Spinal cord (tissue), 10 donors: Measurements from ENCODE around the gene VASN. TPM values are rescaled to one million over a fixed set of nuclear protein-coding genes. Genes with fewer than 3 reads are reported as not detected.

Source experiments
- DNase-seq, 6 donors: peaks; one replicate each; pipeline versions ENCODE4 v3.0.0 to v3.0.0-alpha.2; 2013 to 2015; ENCODE audit warnings: low spot score in 6 of 6, low read depth in 4 of 6
- H3K27ac ChIP-seq: one replicate; pipeline ENCODE4 v1.5.1; 2013; ENCODE audit warnings: low read depth, low read length, control low read depth
- H3K27me3 ChIP-seq: one replicate; pipeline ENCODE4 v1.6.1; 2013; ENCODE audit warnings: low read length; ENCODE audit not compliant: control insufficient read depth, insufficient read depth
- H3K36me3 ChIP-seq: one replicate; pipeline ENCODE4 v1.6.1; 2013; ENCODE audit warnings: low read length; ENCODE audit not compliant: control insufficient read depth, insufficient read depth
- H3K4me1 ChIP-seq: one replicate; pipeline ENCODE4 v1.6.1; 2013; ENCODE audit warnings: low read length; ENCODE audit not compliant: control insufficient read depth, insufficient read depth
- H3K4me3 ChIP-seq: one replicate; pipeline ENCODE4 v1.5.1; 2013; ENCODE audit warnings: low read depth, low read length, control low read depth
- H3K9me3 ChIP-seq: one replicate; pipeline ENCODE4 v1.6.1; 2013; ENCODE audit warnings: low read length; ENCODE audit not compliant: control insufficient read depth, insufficient read depth
- WGBS: methylation state at CpG from one replicate; pipeline ENCODE4 v1.1.5; 2013; ENCODE audit warnings: missing lambda C conversion rate; ENCODE audit not compliant: insufficient coverage; 5-methylcytosine and 5-hydroxymethylcytosine counted together
- polyA plus RNA-seq, 2 donors: library from polyadenylated mRNA; unstranded; fragments of 120-200 nt; gene quantifications; one replicate each; pipeline ENCODE4 v1.2.1, GENCODE V29; 2013; ENCODE audit not compliant: insufficient read length in 2 of 2
- total RNA-seq, 2 donors: library from RNA; depleted of rRNA in 1 of 2; stranded (reverse); fragments of 120-200 nt in 1 of 2; fragments of >200 nt in 1 of 2; gene quantifications; one replicate each; pipeline versions ENCODE4 v1.2.3 to v1.2.4, GENCODE V29; 2013 to 2014
- donor health status: healthy.

VASN gene
- total and polyA plus RNA-seq, 4 donors: 5.3 to 19.6 (median 9.5) TPM

GRCh38 chr16:4370151-4370550 lies 1.5 kb upstream of the VASN start:
- WGBS: 94% methylated on average over 3 of the region's 3 CpGs
- H3K4me1 ChIP-seq: peaks cover 46% of the 10 kb centered on the region
- peaks cover 45% of the 10 kb centered on the region for H3K36me3 ChIP-seq
- H3K9me3 ChIP-seq: no peaks in the 10 kb centered on the region
- no peaks in the 10 kb centered on the region for H3K27me3 ChIP-seq
- no peak for DNase-seq
- no peak overlapping the region for H3K4me3 ChIP-seq
- no peak overlapping the region for H3K27ac ChIP-seq

- WGBS: 77% methylated on average over 9 of the region's 14 CpGs
- Histone ChIP-seq H3K27me3 (no peaks in the 10 kb centered on the region), H3K4me3 (no peak overlapping the region), H3K36me3 (peaks cover 41% of the 10 kb centered on the region), H3K27ac (peak overlapping the region; percentile 52), H3K9me3 (no peaks in the 10 kb centered on the region), H3K4me1 (peaks cover 50% of the 10 kb centered on the region)
- no peak for DNase-seq
These were observed 885 bp upstream of the VASN start for GRCh38 chr16:4370570-4371356.

GRCh38 chr16:4372001-4372577 lies 441 bp downstream of the VASN start:
- WGBS: 2% methylated on average over 43 of the region's 43 CpGs
- H3K36me3 ChIP-seq: peaks cover 42% of the 10 kb centered on the region
- H3K9me3 ChIP-seq: no peaks in the 10 kb centered on the region
- peaks cover 64% of the 10 kb centered on the region for H3K4me1 ChIP-seq
- H3K27ac ChIP-seq: no peak overlapping the region
- H3K4me3 ChIP-seq: peak overlapping the region; percentile 56
- DNase-seq: no peak
- H3K27me3 ChIP-seq: no peaks in the 10 kb centered on the region

GRCh38 chr16:4372578-4373355 lies 1.1 kb downstream of the VASN start:
- no peaks in the 10 kb centered on the region for H3K9me3 ChIP-seq
- H3K36me3 ChIP-seq: peaks cover 44% of the 10 kb centered on the region
- no peaks in the 10 kb centered on the region for H3K27me3 ChIP-seq
- peaks cover 70% of the 10 kb centered on the region for H3K4me1 ChIP-seq
- WGBS: 72% methylated on average over 3 of the region's 10 CpGs
- peak overlapping the region; percentile 40 for H3K27ac ChIP-seq
- peak overlapping the region; percentile 56 for H3K4me3 ChIP-seq
- peak in 2 of 6 donors; percentile 19 to 67 for DNase-seq

GRCh38 chr16:4373356-4373908 lies 1.8 kb downstream of the VASN start:
- H3K27ac ChIP-seq: peak overlapping the region; percentile 83
- no peaks in the 10 kb centered on the region for H3K9me3 ChIP-seq
- no peak for DNase-seq
- peak overlapping the region; percentile 56 for H3K4me3 ChIP-seq
- H3K36me3 ChIP-seq: peaks cover 48% of the 10 kb centered on the region
- no peaks in the 10 kb centered on the region for H3K27me3 ChIP-seq
- H3K4me1 ChIP-seq: peaks cover 77% of the 10 kb centered on the region
- 37% methylated on average over 6 of the region's 9 CpGs for WGBS

GRCh38 chr16:4373909-4374742 lies 2.5 kb downstream of the VASN start:
- peak in 3 of 6 donors; percentile 31 to 78 (median 45) for DNase-seq
- H3K27ac ChIP-seq: peak overlapping the region; percentile 83
- H3K9me3 ChIP-seq: no peaks in the 10 kb centered on the region
- peaks cover 50% of the 10 kb centered on the region for H3K36me3 ChIP-seq
- no peaks in the 10 kb centered on the region for H3K27me3 ChIP-seq
- peak overlapping the region; percentile 26 for H3K4me3 ChIP-seq
- peaks cover 81% of the 10 kb centered on the region for H3K4me1 ChIP-seq
- 12% methylated on average over 6 of the region's 30 CpGs for WGBS

- Histone ChIP-seq H3K36me3 (peaks cover 58% of the 10 kb centered on the region), H3K4me3 (no peak overlapping the region), H3K27ac (peak overlapping the region; percentile 67), H3K9me3 (no peaks in the 10 kb centered on the region), H3K4me1 (peaks cover 79% of the 10 kb centered on the region), H3K27me3 (no peaks in the 10 kb centered on the region)
- DNase-seq: no peak
- WGBS: 89% methylated on average over 15 of the region's 15 CpGs
These were observed 4.1 kb downstream of the VASN start for GRCh38 chr16:4375717-4376116.

- Histone ChIP-seq H3K27ac (peak overlapping the region; percentile 67), H3K27me3 (no peaks in the 10 kb centered on the region), H3K4me3 (no peak overlapping the region), H3K36me3 (peaks cover 64% of the 10 kb centered on the region), H3K9me3 (no peaks in the 10 kb centered on the region), H3K4me1 (peaks cover 73% of the 10 kb centered on the region)
- peak in 3 of 6 donors; percentile 47 to 84 (median 50) for DNase-seq
- WGBS: 45% methylated on average over 28 of the region's 31 CpGs
These were observed 4.7 kb downstream of the VASN start for GRCh38 chr16:4376126-4376892.
